ENCODE data around the gene IRX4. TPM values are rescaled to one million over a fixed set of nuclear protein-coding genes. Genes with fewer than 3 reads are reported as not detected.

The IRX4 gene
- total RNA-seq, 2 donors from 2014 or later: not detected

GRCh38 chr5:1897816-1898450 is 15.2 kb upstream of the IRX4 start:
- H3K27ac ChIP-seq: no peak overlapping the region
- ATAC-seq: no peak
- H3K36me3 ChIP-seq (replicated peaks in 1 of 2; ENCODE audit: insufficient read depth in 1 of 2, low read depth in 2 of 2): no peaks in the 10 kb centered on the region
- DNase-seq: no peak
- intact Hi-C loops (cut with DNase I): no loop called here
- H3K4me1 ChIP-seq: no peaks in the 10 kb centered on the region
- H3K4me3 ChIP-seq: no peak overlapping the region
- no peaks in the 10 kb centered on the region for H3K27me3 ChIP-seq
- 73 to 80% methylated on average over 7 to 18 of the region's 18 CpGs for WGBS, 2 donors
- TF ChIP-seq, protein P1, sequence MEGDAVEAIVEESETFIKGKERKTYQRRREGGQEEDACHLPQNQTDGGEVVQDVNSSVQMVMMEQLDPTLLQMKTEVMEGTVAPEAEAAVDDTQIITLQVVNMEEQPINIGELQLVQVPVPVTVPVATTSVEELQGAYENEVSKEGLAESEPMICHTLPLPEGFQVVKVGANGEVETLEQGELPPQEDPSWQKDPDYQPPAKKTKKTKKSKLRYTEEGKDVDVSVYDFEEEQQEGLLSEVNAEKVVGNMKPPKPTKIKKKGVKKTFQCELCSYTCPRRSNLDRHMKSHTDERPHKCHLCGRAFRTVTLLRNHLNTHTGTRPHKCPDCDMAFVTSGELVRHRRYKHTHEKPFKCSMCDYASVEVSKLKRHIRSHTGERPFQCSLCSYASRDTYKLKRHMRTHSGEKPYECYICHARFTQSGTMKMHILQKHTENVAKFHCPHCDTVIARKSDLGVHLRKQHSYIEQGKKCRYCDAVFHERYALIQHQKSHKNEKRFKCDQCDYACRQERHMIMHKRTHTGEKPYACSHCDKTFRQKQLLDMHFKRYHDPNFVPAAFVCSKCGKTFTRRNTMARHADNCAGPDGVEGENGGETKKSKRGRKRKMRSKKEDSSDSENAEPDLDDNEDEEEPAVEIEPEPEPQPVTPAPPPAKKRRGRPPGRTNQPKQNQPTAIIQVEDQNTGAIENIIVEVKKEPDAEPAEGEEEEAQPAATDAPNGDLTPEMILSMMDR (IDR thresholded peaks at IDR 0.05): no peak
- no peak for TF ChIP-seq POLR2A (IDR thresholded peaks at IDR 0.05)
- H3K9me3 ChIP-seq: no peaks in the 10 kb centered on the region

DNA sequence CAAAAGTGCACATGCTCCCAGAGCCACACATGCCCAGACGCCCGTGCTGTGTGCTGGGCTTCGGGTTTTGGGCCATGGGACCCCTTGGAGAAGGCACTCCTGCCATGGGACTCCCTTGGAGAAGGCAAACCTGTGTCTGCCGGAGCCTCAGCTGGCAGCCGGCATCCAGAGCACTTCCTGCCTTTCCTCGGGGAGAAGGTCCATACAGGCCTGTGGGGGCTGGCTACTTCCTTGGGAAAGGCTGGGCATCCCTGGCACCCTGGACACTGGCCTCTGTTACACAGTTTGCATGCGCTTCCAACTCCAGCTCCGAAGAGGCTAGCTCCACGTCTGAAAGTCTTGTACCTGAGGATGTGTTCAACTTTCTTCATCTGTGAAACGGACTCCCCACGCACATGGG is 14.7 kb upstream of the IRX4 start:
- no peaks in the 10 kb centered on the region for H3K27me3 ChIP-seq
- no peaks in the 10 kb centered on the region for H3K9me3 ChIP-seq
- no peaks in the 10 kb centered on the region for H3K36me3 ChIP-seq (replicated peaks in 1 of 2; ENCODE audit: insufficient read depth in 1 of 2, low read depth in 2 of 2)
- WGBS, 2 donors: 45 to 66% methylated on average over 7 to 11 of the region's 11 CpGs
- no peak for DNase-seq
- H3K4me1 ChIP-seq: no peaks in the 10 kb centered on the region
- ATAC-seq: no peak
- intact Hi-C loops (cut with DNase I): no loop called here
- TF ChIP-seq POLR2A (IDR thresholded peaks at IDR 0.05): no peak
- TF ChIP-seq, protein P1 (IDR thresholded peaks at IDR 0.05): no peak
- H3K27ac ChIP-seq: no peak overlapping the region
- H3K4me3 ChIP-seq: no peak overlapping the region

DNA sequence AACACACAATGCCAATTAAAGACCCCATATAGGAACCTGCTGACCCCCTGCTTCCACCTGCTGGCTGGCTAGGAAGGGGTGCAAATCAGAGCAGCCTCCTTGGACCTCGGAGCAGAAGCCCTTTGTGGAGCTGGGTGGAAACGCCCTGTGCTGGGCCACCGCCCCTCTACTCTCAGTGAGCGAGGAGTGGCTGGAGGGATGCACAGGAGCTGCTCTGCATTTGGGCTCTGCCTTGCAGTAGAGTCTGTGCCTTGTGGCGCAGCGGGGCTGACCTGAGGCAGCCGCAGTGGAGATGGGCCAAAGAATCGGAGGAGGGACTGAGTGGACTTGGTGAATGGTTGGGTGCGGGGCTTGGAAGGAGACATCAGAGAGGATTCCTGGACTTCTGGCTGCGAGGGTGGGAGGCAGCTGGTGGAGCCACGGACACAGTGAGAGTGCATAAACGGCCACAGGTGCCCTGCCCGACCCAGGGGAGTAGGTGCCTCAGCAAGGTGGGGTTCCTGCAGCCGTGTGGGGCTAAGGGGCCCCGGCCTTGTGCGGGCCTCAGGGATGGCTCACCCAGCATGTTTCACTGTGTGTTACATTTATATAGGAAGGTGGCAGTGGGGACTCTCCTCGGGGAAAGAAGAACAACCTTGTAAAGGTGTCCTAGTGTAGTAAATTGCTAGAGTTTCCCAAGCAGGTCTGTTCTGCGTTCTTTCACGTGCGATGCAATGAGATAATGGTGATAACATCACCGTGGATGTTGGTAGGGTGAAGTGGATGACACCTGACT is 14.1 kb upstream of the IRX4 start:
- no peak for TF ChIP-seq POLR2A (IDR thresholded peaks at IDR 0.05)
- TF ChIP-seq, protein P1 (IDR thresholded peaks at IDR 0.05): no peak
- Histone ChIP-seq H3K27ac (no peak overlapping the region), H3K4me3 (no peak overlapping the region), H3K36me3 (replicated peaks in 1 of 2; ENCODE audit: insufficient read depth in 1 of 2, low read depth in 2 of 2) (no peaks in the 10 kb centered on the region), H3K4me1 (no peaks in the 10 kb centered on the region), H3K9me3 (no peaks in the 10 kb centered on the region), H3K27me3 (no peaks in the 10 kb centered on the region)
- ATAC-seq (no peak), DNase-seq (no peak)
- 53 to 57% methylated on average over 16 to 21 of the region's 21 CpGs for WGBS, 2 donors
- intact Hi-C loops (cut with DNase I): no loop called here

GRCh38 chr5:1895739-1896420 is 13.2 kb upstream of the IRX4 start:
- H3K9me3 ChIP-seq: no peaks in the 10 kb centered on the region
- DNase-seq: no peak
- no peak for ATAC-seq
- TF ChIP-seq POLR2A (IDR thresholded peaks at IDR 0.05): no peak
- TF ChIP-seq, protein P1 (IDR thresholded peaks at IDR 0.05): no peak
- H3K4me3 ChIP-seq: no peak overlapping the region
- no peaks in the 10 kb centered on the region for H3K4me1 ChIP-seq
- no peaks in the 10 kb centered on the region for H3K27me3 ChIP-seq
- no peak overlapping the region for H3K27ac ChIP-seq
- no peaks in the 10 kb centered on the region for H3K36me3 ChIP-seq (replicated peaks in 1 of 2; ENCODE audit: insufficient read depth in 1 of 2, low read depth in 2 of 2)
- WGBS, 2 donors: 60 to 70% methylated on average over 15 of the region's 15 CpGs
- intact Hi-C loops (cut with DNase I): no loop called here
